HEK293T (cell line): ENCODE results near the gene TMPRSS2.
"Not testable (repeated sequence)": the region's sequence is repeated elsewhere in the genome, so short reads cannot be mapped to it uniquely, and the experiment has no call there.

Source experiments
- CTCF ChIA-PET: fragments of 350-600 bp; formaldehyde crosslinking; extraction: SDS; loops from one replicate; lab custom pipeline; 2021; ENCODE audit warnings: antibody characterized with exemption, inconsistent platforms; lab: Yijun Ruan, JAX
- POLR2A ChIA-PET: fragments of 350-600 bp; formaldehyde crosslinking; extraction: SDS; loops from one replicate; lab custom pipeline; 2020; ENCODE audit warnings: antibody characterized with exemption, inconsistent platforms; lab: Yijun Ruan, JAX
- DNase-seq: peaks from one replicate; pipeline ENCODE4 v3.0.0; 2012; ENCODE audit warnings: mixed read lengths; ENCODE audit errors: extremely low spot score
- ARNT ChIP-seq: fragments of 450-650 bp; IDR thresholded peaks from 2 replicates; pipeline ENCODE4 v1.6.1; 2017; ENCODE audit warnings: mild to moderate bottlenecking
- BHLHE40 ChIP-seq: fragments of 450-650 bp; IDR thresholded peaks from 2 replicates; pipeline ENCODE4 v1.6.1; 2016; ENCODE audit warnings: mild to moderate bottlenecking, moderate library complexity, borderline replicate concordance
- CTBP1 ChIP-seq: fragments of 450-650 bp; IDR thresholded peaks from 2 replicates; pipeline ENCODE4 v1.6.1; 2016; ENCODE audit warnings: borderline replicate concordance
- ELF4 ChIP-seq: fragments of 450-650 bp; IDR thresholded peaks from 2 replicates; pipeline ENCODE4 v1.6.1; 2017; ENCODE audit warnings: antibody characterized with exemption
- FOXA1 ChIP-seq: fragments of 450-650 bp; IDR thresholded peaks from 2 replicates; pipeline ENCODE4 v1.6.1; 2016; ENCODE audit warnings: mild to moderate bottlenecking
- FOXK2 ChIP-seq: fragments of 450-650 bp; IDR thresholded peaks from 2 replicates; pipeline ENCODE4 v1.6.1; 2016; ENCODE audit warnings: mild to moderate bottlenecking
- FOXM1 ChIP-seq: fragments of 450-650 bp; IDR thresholded peaks from 2 replicates; pipeline ENCODE4 v1.6.1; 2017; ENCODE audit warnings: mild to moderate bottlenecking, borderline replicate concordance
- HDGF ChIP-seq: fragments of 450-650 bp; IDR thresholded peaks from 2 replicates; pipeline ENCODE4 v1.6.1; 2017; ENCODE audit warnings: antibody characterized with exemption, borderline replicate concordance
- L3MBTL2 ChIP-seq: fragments of 450-650 bp; conservative IDR thresholded peaks from 2 replicates; pipeline ENCODE4 v1.6.1; 2016; ENCODE audit warnings: mild to moderate bottlenecking
- LEF1 ChIP-seq: fragments of 450-650 bp; IDR thresholded peaks from 2 replicates; pipeline ENCODE4 v1.6.1; 2017; ENCODE audit warnings: mild to moderate bottlenecking, borderline replicate concordance
- NFRKB ChIP-seq: fragments of 450-650 bp; IDR thresholded peaks from 2 replicates; pipeline ENCODE4 v1.6.1; 2016; ENCODE audit warnings: mild to moderate bottlenecking, moderate library complexity
- SP1 ChIP-seq: fragments of 450-650 bp; IDR thresholded peaks from 2 replicates; pipeline ENCODE4 v1.6.1; 2017
- SUZ12 ChIP-seq: fragments of 450-650 bp; IDR thresholded peaks from 2 replicates; pipeline ENCODE4 v1.6.1; 2016; ENCODE audit warnings: mild to moderate bottlenecking
- TARDBP ChIP-seq: fragments of 450-650 bp; IDR thresholded peaks from 2 replicates; pipeline ENCODE4 v1.6.1; 2016
- ZNF384 ChIP-seq: fragments of 450-650 bp; IDR thresholded peaks from 2 replicates; pipeline ENCODE4 v1.6.1; 2016
- TF ChIP-seq, protein P1 (sequence below): fragments of 450-650 bp; IDR thresholded peaks from 2 replicates; pipeline ENCODE4 v1.6.1; 2016

TMPRSS2 gene

DNA sequence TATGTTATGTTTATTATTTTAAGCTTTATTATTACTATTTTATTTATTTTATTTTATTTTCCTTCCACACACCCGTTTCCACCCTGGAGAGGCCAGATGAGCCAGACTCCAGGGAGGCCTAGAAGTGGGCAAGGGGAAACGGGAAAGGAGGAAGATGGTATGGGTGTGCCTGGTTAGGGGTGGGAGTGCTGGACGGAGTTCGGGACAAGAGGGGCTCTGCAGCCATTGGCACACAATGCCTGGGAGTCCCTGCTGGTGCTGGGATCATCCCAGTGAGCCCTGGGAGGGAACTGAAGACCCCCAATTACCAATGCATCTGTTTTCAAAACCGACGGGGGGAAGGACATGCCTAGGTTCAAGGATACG lies 82.4 kb downstream of the TMPRSS2 start:
- ChIA-PET POLR2A (no interaction called here), CTCF (no interaction called here)
- TF ChIP-seq CTBP1 (no peak), BHLHE40 (no peak), SP1 (no peak), ELF4 (no peak), HDGF (no peak), LEF1 (no peak), SUZ12 (no peak), FOXA1 (no peak), NFRKB (no peak), FOXK2 (no peak), ARNT (no peak), L3MBTL2 (no peak), TARDBP (no peak), ZNF384 (no peak), FOXM1 (no peak)
- TF ChIP-seq, protein P1, sequence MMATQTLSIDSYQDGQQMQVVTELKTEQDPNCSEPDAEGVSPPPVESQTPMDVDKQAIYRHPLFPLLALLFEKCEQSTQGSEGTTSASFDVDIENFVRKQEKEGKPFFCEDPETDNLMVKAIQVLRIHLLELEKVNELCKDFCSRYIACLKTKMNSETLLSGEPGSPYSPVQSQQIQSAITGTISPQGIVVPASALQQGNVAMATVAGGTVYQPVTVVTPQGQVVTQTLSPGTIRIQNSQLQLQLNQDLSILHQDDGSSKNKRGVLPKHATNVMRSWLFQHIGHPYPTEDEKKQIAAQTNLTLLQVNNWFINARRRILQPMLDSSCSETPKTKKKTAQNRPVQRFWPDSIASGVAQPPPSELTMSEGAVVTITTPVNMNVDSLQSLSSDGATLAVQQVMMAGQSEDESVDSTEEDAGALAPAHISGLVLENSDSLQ = no peak
- no peak for DNase-seq

DNA sequence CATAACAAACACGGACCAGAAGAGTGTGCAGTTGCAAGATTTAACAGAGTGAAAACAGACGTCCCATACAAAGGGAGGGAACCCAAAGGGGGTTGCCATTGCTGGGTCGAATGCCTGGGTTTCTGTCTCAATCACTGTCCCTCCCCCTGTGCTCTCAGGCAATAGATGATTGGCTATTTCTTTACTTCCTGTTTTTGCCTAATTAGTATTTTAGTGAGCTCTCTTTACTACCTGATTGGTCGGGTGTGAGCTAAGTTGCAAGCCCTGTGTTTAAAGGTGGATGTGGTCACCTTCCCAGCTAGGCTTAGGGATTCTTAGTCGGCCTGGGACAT lies 84.7 kb downstream of the TMPRSS2 start:
- POLR2A ChIA-PET, CTCF ChIA-PET, DNase-seq: not testable (repeated sequence)

DNA sequence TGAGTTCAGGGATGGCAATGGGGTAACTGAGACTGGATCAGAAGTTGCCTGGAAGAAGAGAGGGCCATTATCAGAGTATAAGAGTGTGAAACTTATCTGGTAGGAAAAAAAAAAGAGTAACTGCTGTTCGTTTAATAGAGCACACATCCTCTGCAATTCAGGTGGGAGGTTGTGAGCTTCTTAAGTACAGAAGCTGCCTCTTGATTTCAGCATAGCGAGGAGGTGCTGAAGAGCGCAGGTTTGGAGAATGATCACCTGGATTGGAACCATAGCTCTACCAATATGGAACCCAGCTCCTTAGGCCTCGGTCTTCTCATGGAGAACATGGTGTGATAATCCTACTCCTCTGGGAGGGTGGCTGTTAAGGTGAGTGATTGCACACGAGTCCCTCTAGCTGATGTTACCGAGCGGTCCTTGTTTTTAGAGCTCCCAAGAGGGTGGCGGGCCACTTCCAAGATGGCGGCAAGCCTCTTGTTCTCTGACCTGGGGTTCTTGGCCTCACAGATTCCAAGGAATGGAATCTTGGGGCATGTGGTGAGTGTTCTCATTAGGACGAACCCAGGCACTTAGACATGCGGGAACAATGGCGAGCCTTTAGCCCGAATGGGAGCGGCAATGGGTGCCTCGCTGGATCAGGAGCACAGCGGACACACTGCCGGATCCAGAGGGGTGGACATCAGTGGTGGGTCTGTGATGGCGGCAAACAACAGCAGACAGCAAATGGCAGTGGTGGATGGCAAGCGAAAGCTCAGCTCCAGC lies 85.2 kb downstream of the TMPRSS2 start:
- DNase-seq = no peak
- ChIA-PET CTCF (no interaction called here), POLR2A (no interaction called here)
- no peak for TF ChIP-seq CTBP1
- TF ChIP-seq SUZ12 = no peak
- TF ChIP-seq LEF1 = no peak
- no peak for TF ChIP-seq FOXK2
- TF ChIP-seq, protein P1 = no peak
- no peak for TF ChIP-seq HDGF
- no peak for TF ChIP-seq FOXA1

DNA sequence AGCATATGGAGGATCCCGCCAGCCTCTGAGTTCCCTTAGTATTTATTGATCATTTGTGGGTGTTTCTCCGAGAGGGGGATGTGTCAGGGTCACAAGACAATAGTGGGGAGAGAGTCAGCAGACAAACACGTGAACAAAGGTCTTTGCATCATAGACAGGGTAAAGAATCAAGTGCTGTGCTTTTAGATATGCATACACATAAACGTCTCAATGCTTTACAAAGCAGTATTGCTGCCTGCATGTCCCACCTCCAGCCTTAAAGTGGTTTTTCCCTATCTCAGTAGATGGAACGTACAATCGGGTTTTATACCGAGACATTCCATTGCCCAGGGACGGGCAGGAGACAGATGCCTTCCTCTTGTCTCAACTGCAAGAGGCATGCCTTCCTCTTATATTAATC lies 87.0 kb downstream of the TMPRSS2 start:
- CTCF ChIA-PET, POLR2A ChIA-PET, DNase-seq: not testable (repeated sequence)

DNA sequence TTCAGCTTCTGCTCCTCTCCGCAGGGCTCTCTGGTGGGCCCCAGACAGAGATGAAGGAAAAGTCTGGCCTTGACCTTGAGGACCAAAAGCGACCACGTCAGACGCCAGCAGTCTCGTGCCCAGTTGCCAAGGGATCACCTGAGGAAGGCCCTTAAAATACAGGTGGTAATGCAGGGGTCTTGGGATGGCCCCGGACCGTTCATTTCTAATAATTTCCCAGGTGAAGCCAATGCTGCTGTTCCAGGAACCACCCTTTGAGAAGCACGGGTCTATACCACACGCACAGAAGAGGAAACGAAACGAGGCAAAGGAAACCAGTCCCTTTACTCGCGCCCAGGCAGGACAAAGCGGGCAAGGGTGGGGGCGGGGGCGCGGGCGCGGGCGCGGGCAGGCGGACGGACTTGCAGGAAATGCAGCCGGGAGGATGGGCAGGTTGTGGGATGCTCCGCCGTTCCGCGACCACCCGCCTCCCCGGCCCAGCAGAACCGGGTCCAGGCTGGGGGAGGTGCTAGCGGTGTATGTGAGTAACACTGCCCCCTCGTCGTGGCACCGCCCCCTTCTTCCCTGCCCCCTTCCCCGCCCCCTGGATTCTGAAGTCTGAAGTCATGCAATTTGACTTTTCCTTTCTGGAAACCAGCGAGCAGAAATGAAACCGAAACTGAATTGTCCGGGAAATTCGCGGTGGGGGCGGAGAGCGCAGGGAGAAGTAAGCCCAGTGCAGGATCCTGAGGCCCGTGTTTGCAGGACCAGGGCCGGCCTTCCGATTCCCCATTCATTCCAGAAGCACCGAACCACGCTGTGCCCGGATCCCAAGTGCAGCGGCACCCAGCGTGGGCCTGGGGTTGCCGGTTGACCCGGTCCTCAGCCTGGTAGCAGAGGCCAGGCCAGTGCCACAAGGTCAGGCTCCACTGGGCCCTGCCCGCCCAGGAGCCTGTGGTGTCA lies 87.8 kb downstream of the TMPRSS2 start:
- ChIA-PET POLR2A (no interaction called here), CTCF (no interaction called here)
- no peak for DNase-seq
- TF ChIP-seq NFRKB = no peak
- TF ChIP-seq FOXA1 = no peak
- no peak for TF ChIP-seq CTBP1
- TF ChIP-seq FOXK2 = no peak
- no peak for TF ChIP-seq L3MBTL2
- no peak for TF ChIP-seq SP1
- TF ChIP-seq, protein P1 = no peak
- TF ChIP-seq BHLHE40 = no peak
- TF ChIP-seq LEF1 = no peak
- TF ChIP-seq FOXM1 = no peak

DNA sequence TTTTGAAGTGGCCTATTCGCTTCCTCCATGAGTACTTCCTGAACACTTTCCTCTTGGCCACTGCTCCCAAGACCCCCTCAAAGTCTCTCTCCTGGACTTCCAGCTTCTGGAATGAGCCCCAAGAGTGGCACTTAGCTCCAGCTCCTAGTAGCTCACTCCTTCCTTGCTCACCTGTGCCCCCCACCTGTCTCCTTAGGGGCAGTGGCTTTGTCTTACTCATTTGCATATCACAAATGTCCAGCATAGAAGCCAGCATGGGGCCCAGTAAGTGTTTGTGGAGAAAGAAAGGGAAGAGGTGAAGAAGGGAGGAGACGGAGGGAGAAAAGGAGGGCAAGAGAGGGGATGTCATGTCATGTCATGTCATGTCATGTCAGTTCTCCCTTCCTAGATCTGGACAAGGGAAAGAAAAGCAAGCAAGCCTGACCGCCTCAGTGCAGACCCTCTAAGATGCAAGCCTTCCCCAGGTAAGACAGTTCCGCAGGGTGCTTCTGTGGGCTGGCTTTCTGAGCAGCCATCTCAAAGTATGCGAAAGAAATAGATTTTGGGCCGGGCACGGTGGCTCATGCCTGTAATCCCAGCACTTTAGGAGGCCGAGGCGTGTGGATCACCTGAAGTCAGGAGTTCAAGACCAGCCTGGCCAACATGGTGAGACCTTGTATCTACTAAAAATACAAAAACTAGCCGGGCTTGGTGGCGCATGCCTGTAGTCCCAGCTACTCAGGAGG lies 88.8 kb downstream of the TMPRSS2 start:
- DNase-seq = no peak
- CTCF ChIA-PET = no interaction called here
- POLR2A ChIA-PET = no interaction called here
- no peak for TF ChIP-seq HDGF
- no peak for TF ChIP-seq SP1
- TF ChIP-seq ARNT = no peak
- no peak for TF ChIP-seq NFRKB
- TF ChIP-seq FOXK2 = no peak
- no peak for TF ChIP-seq CTBP1
- no peak for TF ChIP-seq FOXA1
- no peak for TF ChIP-seq BHLHE40
- no peak for TF ChIP-seq L3MBTL2
- no peak for TF ChIP-seq TARDBP
- no peak for TF ChIP-seq ELF4
- no peak for TF ChIP-seq SUZ12
- no peak for TF ChIP-seq FOXM1
- no peak for TF ChIP-seq LEF1
- TF ChIP-seq, protein P1 = no peak
